SK-N-SH (cell line): ENCODE results near the gene CACNA1F. TPM values are rescaled to one million over a fixed set of nuclear protein-coding genes. Genes with fewer than 3 reads are reported as not detected.

Experiments used
- CTCF ChIA-PET: fragments of 300-600, 350-600 bp; formaldehyde crosslinking; extraction: SDS; loops from one replicate; lab custom pipeline; 2021; lab: Yijun Ruan, JAX
- POLR2A ChIA-PET: fragments of 350-600 bp; sonication (Branson Sonifier 250); formaldehyde crosslinking; extraction: SDS; loops from one replicate; lab custom pipeline; 2020; ENCODE audit warnings: antibody characterized with exemption, inconsistent platforms; lab: Yijun Ruan, JAX
- DNase-seq: peaks from one replicate; pipeline ENCODE4 v3.0.0; 2012
- H2AFZ ChIP-seq: fragments of 200-600 bp; sonication (generic); 2 replicates; pipeline ENCODE4 v1.8.1; 2016; ENCODE audit warnings: antibody characterized with exemption, mild to moderate bottlenecking, low read depth
- H3F3A ChIP-seq: fragments of 200-600 bp; sonication (generic); replicated peaks from 2 replicates; pipeline ENCODE3; 2016; ENCODE audit warnings: antibody characterized with exemption, mild to moderate bottlenecking; ENCODE audit not compliant: insufficient read depth
- H3K27ac ChIP-seq, 2 experiments: fragments of 200-500 bp in 1 of 2; fragments of 200-600 bp in 1 of 2; sonication (Bioruptor generic) in 1 of 2; sonication (generic), shearing (Covaris generic) in 1 of 2; 2 replicates each; pipeline versions ENCODE4 v1.5.1 to v1.6.1; 2014 to 2016; ENCODE audit warnings: low read depth in 2 of 2, inconsistent platforms in 1 of 2, low read length in 1 of 2, mild to moderate bottlenecking in 1 of 2, mixed read lengths in 1 of 2
- H3K27me3 ChIP-seq: fragments of 200-600 bp; sonication (generic), shearing (Covaris generic); 2 replicates; pipeline ENCODE4 v1.6.1; 2016; ENCODE audit warnings: mixed run types; ENCODE audit not compliant: insufficient read depth
- H3K36me3 ChIP-seq, 2 experiments: fragments of 200-500 bp in 1 of 2; fragments of 200-600 bp in 1 of 2; sonication (Bioruptor generic) in 1 of 2; sonication (generic) in 1 of 2; replicated peaks in 1 of 2; 2 replicates each; pipeline versions ENCODE3 to v1.5.1; 2014 to 2016; ENCODE audit warnings: low read length in 1 of 2, mild to moderate bottlenecking in 1 of 2; ENCODE audit not compliant: insufficient read depth in 2 of 2, control insufficient read depth in 1 of 2
- H3K4me1 ChIP-seq, 2 experiments: fragments of 200-500 bp in 1 of 2; fragments of 200-600 bp in 1 of 2; sonication (Bioruptor generic) in 1 of 2; sonication (generic), shearing (Covaris generic) in 1 of 2; 2 replicates each; pipeline versions ENCODE4 v1.5.1 to v1.6.1; 2014 to 2016; ENCODE audit warnings: low read depth in 1 of 2, low read length in 1 of 2, mixed run types in 1 of 2; ENCODE audit not compliant: insufficient read depth in 2 of 2, control insufficient read depth in 1 of 2
- H3K4me2 ChIP-seq: fragments of 200-600 bp; sonication (generic), shearing (Covaris generic); 2 replicates; pipeline ENCODE4 v1.6.1; 2017; ENCODE audit warnings: mixed run types
- H3K4me3 ChIP-seq, 2 experiments: fragments of 200-500 bp in 1 of 2; fragments of 200-600 bp in 1 of 2; sonication (Bioruptor generic) in 1 of 2; sonication (generic), shearing (Covaris generic) in 1 of 2; 2 replicates each; pipeline versions ENCODE4 v1.5.1 to v1.8.1; 2014 to 2016; ENCODE audit warnings: low read depth in 2 of 2, inconsistent platforms in 1 of 2, low read length in 1 of 2, mild to moderate bottlenecking in 1 of 2, mixed read lengths in 1 of 2, moderate library complexity in 1 of 2
- H3K79me2 ChIP-seq: fragments of 200-600 bp; sonication (generic); 2 replicates; pipeline ENCODE4 v1.8.1; 2017; ENCODE audit warnings: mild to moderate bottlenecking; ENCODE audit not compliant: insufficient read depth
- H3K9ac ChIP-seq: fragments of 200-600 bp; sonication (generic); 2 replicates; pipeline ENCODE4 v1.6.1; 2017; ENCODE audit warnings: mixed run types
- H3K9me2 ChIP-seq: fragments of 200-600 bp; sonication (generic); 2 replicates; pipeline ENCODE4 v1.6.1; 2017; ENCODE audit warnings: mixed run types
- H3K9me3 ChIP-seq: fragments of 200-600 bp; sonication (generic); 2 replicates; pipeline ENCODE4 v1.6.1; 2017; ENCODE audit warnings: mixed run types, mild to moderate bottlenecking, moderate library complexity
- H4K20me1 ChIP-seq: fragments of 200-600 bp; sonication (generic); 2 replicates; pipeline ENCODE4 v1.6.1; 2017; ENCODE audit warnings: mild to moderate bottlenecking, mixed run types; ENCODE audit not compliant: insufficient read depth
- CHD2 ChIP-seq: fragments of 150-350 bp; IDR thresholded peaks from 2 replicates; pipeline ENCODE4 v1.6.1; 2018; ENCODE audit warnings: low read length; ENCODE audit not compliant: partially characterized antibody
- ELF1 ChIP-seq: IDR thresholded peaks from 2 replicates; pipeline ENCODE4 v1.4.0; 2012
- EZH2phosphoT487 ChIP-seq: fragments of 200-600 bp; sonication (generic); IDR thresholded peaks from 2 replicates; pipeline ENCODE4 v1.6.1; 2017; ENCODE audit warnings: low read depth, mixed run types, mild to moderate bottlenecking, antibody characterized with exemption, moderate library complexity, borderline replicate concordance
- FOXM1 ChIP-seq: IDR thresholded peaks from 2 replicates; pipeline ENCODE4 v1.4.0; 2012; ENCODE audit warnings: low read depth, mild to moderate bottlenecking
- GABPA ChIP-seq: IDR thresholded peaks from 2 replicates; pipeline ENCODE4 v1.4.0; 2012; ENCODE audit warnings: low read depth, mild to moderate bottlenecking
- MXI1 ChIP-seq: IDR thresholded peaks from 2 replicates; pipeline ENCODE4 v1.6.1; 2012; ENCODE audit warnings: mild to moderate bottlenecking, low read depth, low read length, improper control_type of control experiment
- NFIC ChIP-seq: IDR thresholded peaks from 2 replicates; pipeline ENCODE4 v1.4.0; 2012; ENCODE audit warnings: borderline replicate concordance
- NRF1 ChIP-seq: IDR thresholded peaks from 2 replicates; pipeline ENCODE4 v1.6.1; 2012; ENCODE audit warnings: low read depth, mild to moderate bottlenecking, low read length
- POLR2AphosphoS5 ChIP-seq: IDR thresholded peaks from 2 replicates; pipeline ENCODE4 v1.6.1; 2012; ENCODE audit warnings: low read depth, low read length
- RAD21 ChIP-seq: IDR thresholded peaks from 2 replicates; pipeline ENCODE4 v1.6.1; 2012; ENCODE audit warnings: mild to moderate bottlenecking, low read length
- RXRA ChIP-seq: IDR thresholded peaks from 2 replicates; pipeline ENCODE4 v1.4.0; 2012; ENCODE audit warnings: low read depth, mild to moderate bottlenecking, borderline replicate concordance
- TAF1 ChIP-seq: IDR thresholded peaks from 2 replicates; pipeline ENCODE4 v1.6.1; 2012; ENCODE audit warnings: low read depth, mild to moderate bottlenecking, low read length, moderate library complexity, borderline replicate concordance
- TEAD4 ChIP-seq: IDR thresholded peaks from 2 replicates; pipeline ENCODE4 v1.4.0; 2012; ENCODE audit warnings: mild to moderate bottlenecking, borderline replicate concordance; ENCODE audit not compliant: insufficient read depth
- ZBTB33 ChIP-seq: IDR thresholded peaks from 2 replicates; pipeline ENCODE4 v1.4.0; 2012; ENCODE audit warnings: low read depth, borderline replicate concordance
- WGBS: methylation state at CpG from one replicate; pipeline ENCODE4 v1.1.6; 2017; ENCODE audit warnings: low lambda C conversion rate; 5-methylcytosine and 5-hydroxymethylcytosine counted together
- polyA plus RNA-seq, 3 experiments: library from polyadenylated mRNA; depleted of rRNA; stranded (reverse); fragments of >200 nt; gene quantifications; 2 replicates each; pipeline ENCODE4 v1.2.3, GENCODE V29; 2012

CACNA1F gene
- polyA plus RNA-seq, 1 of the 3 experiments (the other 2 are of a cell fraction): not detected

- no peaks in the 10 kb centered on the region for H4K20me1 ChIP-seq
Observed at GRCh38 chrX:49184294-49185281, 48.6 kb downstream of the CACNA1F start.

GRCh38 chrX:49183701-49184281 is 49.3 kb downstream of the CACNA1F start:
- Histone ChIP-seq H3K9me3 (no peaks in the 10 kb centered on the region), H3K9ac (no peak overlapping the region), H4K20me1 (no peaks in the 10 kb centered on the region), H3K27me3 (peaks cover 5% of the 10 kb centered on the region; the same call in 1 of the 2 replicates), H3K4me3 (no peak overlapping the region), H3K27ac (no peak overlapping the region), H3K9me2 (no peaks in the 10 kb centered on the region), H3K79me2 (no peaks in the 10 kb centered on the region), H3K4me1 (no peaks in the 10 kb centered on the region), H3F3A (no peaks in the 10 kb centered on the region), H3K36me3 (no peaks in the 10 kb centered on the region), H2AFZ (no peak overlapping the region), H3K4me2 (no peak overlapping the region)
- CTCF ChIA-PET: no interaction called here
- TF ChIP-seq CHD2 (no peak), TAF1 (no peak), GABPA (no peak), RAD21 (no peak), TEAD4 (no peak), ELF1 (no peak), RXRA (no peak), NRF1 (no peak), FOXM1 (no peak), NFIC (no peak), EZH2phosphoT487 (no peak)
- POLR2A ChIA-PET: no interaction called here
- WGBS: 34% methylated on average over 10 of the region's 18 CpGs
- no peak for DNase-seq

More at GRCh38 chrX:49184294-49185281, 48.6 kb downstream of the CACNA1F start:
- Histone ChIP-seq H3K4me1 (no peaks in the 10 kb centered on the region), H3K27me3 (peaks cover 5% of the 10 kb centered on the region; the same call in 1 of the 2 replicates), H3K9me3 (no peaks in the 10 kb centered on the region), H3K36me3 (no peaks in the 10 kb centered on the region), H3K4me2 (no peak overlapping the region), H3K4me3 (no peak overlapping the region), H2AFZ (no peak overlapping the region), H3K27ac (no peak overlapping the region), H3K9me2 (no peaks in the 10 kb centered on the region), H3K9ac (no peak overlapping the region), H3F3A (no peaks in the 10 kb centered on the region), H3K79me2 (no peaks in the 10 kb centered on the region)
- no peak for DNase-seq
- TF ChIP-seq MXI1 (no peak), RXRA (no peak), ZBTB33 (no peak), POLR2AphosphoS5 (no peak), ELF1 (no peak)
- ChIA-PET POLR2A (no interaction called here), CTCF (no interaction called here)
- WGBS: 70% methylated on average over 27 of the region's 46 CpGs
